Cerebellar cortex (tissue), 1 donor: ENCODE measurements around the gene MED14.

Experiments used
- DNase-seq: peaks from one replicate; pipeline ENCODE4 v3.0.0-alpha.2; 2015; ENCODE audit warnings: low spot score

The MED14 gene

GRCh38 chrX:40729598-40730584 lies 5.5 kb downstream of the MED14 start:
- no peak for DNase-seq

- no peak for DNase-seq
Measured at GRCh38 chrX:40727581-40728252, 7.6 kb downstream of the MED14 start.

DNA sequence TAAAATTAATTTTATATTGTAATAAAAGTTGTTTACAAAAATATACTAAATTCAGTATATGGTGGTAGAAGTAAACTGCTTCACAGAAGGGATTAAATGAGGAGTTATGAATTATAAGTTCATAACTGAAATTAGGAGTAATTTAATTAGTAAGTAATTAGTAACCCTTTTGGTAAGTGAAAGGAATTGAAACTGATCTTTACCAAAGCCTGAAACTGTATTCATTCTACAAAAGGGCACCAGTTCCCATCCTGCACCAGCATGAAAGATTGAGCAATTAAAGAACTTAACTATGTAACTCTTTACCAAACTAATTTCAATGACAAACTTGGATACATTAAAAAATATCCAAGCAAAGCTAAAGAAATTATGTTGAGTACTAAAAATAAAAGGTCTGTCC lies 8.2 kb downstream of the MED14 start:
- DNase-seq = no peak

DNA sequence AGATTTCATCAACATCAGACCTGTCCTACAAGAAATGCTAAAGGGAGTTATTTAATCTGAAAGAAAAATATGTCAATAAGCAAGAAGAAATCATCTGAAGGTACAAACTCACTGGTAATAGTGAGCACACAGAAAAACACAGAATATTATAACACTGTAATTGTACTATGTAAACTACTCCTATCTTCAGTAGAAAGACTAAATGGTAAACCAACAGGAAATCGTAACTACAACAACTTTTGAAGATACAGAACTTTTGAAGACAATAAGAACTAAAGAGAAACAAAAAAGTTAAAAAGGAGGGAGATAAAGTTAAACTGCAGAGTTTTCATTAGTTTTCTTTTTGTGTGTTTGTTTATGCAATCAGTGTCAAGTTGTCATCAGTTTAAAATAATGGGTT lies 12.4 kb downstream of the MED14 start:
- no peak for DNase-seq

DNA sequence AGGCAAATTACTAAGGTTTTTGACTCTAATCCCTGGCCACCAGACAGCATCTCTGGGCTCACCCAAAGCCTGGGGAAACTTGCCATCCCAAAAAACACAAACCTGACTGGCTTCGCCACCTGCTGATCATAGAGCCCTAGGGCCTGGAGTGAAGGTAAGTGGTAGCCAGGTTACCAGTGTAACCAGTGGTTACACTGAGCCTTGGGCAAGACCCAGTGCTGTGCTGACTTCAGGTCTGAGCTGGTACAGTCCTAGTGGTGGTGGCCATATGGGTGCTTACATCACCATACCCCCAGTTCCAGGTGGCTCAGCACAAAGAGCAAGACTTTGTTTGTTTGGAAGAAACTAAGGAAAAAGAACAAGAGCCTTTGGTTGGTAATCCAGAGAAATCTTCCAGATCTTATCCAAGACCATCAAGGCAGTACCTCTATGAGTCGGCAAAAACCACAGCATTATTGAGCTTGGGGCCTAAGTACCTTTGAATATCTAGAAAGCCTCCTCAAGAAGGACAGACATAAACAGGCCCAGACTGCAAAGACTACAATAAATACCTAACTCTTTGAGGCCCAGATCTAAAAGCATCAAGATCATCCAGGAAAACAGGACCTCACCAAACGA lies 13.7 kb downstream of the MED14 start:
- DNase-seq = no peak

DNA sequence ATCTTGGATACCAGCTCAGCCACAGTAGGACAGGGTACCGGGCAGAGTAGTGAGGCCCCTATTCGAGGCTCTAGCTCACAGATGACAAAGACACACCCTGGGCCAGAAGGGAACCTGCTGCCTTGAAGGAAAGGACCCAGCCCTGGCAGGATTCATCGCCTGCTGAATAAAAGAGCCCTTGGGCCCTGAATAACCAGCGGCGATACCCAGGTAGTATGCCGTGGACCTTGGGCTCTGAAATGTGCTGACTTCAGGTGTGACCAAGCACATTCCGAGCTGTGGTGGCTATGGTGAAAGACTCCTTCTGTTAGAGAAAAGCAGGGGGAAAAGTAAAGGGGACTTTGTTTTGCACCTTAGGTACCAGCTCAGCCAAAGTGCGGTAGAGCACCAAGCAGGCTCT lies 14.6 kb downstream of the MED14 start:
- no peak for DNase-seq

GRCh38 chrX:40720339-40720738 lies 15.0 kb downstream of the MED14 start:
- no peak for DNase-seq

DNA sequence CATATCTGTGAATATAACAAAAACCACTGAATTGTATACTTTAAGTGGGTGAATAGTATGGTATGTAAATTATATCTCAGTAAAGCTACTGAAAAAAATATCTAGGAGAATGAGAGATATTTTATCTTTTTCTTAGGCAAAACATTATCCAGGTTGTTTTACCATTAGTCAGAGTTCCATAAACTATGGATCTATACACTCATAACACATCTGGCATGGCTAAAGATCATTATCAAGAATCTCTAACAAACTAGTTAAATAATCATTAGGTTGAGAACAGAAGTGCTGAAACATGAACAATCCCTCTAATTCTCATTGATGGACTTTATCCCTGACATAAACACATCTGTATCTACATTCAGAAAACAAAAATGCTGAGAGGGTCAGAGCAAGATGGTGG lies 15.6 kb downstream of the MED14 start:
- DNase-seq = no peak

GRCh38 chrX:40719218-40719617 lies 16.1 kb downstream of the MED14 start:
- DNase-seq = no peak

- DNase-seq = no peak
Measured at GRCh38 chrX:40709395-40709794, 25.9 kb downstream of the MED14 start.

DNA sequence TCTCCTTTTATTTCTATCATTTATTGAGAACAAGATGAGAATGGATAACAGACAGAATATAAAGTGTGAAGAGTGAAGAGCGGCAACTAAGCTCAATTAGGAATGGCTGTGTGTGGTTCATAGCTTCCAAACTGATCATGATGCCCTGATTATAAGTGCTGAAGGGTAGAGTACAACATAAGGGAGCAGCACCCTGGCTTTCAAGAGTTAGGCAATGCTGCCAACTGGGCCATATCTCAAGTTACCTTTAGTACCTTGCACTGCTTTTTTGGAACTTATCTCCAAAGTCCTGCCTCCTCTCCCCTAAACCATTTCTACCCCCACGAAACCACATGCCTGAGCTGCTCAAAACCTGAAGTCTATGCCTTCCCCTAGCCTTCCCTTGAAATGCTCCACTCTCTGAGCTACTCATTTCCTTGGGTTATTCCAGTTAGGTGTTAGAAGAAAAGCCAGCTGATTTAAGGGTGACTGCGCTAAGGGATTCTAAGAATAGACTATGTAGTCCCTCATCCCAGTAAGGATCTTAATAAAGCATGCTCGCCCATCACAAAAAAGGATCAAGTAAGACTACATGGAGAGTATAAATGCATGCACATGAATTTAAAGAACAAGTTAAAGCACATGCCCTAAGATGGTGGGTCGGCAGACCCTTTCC lies 29.6 kb downstream of the MED14 start:
- DNase-seq = no peak

DNA sequence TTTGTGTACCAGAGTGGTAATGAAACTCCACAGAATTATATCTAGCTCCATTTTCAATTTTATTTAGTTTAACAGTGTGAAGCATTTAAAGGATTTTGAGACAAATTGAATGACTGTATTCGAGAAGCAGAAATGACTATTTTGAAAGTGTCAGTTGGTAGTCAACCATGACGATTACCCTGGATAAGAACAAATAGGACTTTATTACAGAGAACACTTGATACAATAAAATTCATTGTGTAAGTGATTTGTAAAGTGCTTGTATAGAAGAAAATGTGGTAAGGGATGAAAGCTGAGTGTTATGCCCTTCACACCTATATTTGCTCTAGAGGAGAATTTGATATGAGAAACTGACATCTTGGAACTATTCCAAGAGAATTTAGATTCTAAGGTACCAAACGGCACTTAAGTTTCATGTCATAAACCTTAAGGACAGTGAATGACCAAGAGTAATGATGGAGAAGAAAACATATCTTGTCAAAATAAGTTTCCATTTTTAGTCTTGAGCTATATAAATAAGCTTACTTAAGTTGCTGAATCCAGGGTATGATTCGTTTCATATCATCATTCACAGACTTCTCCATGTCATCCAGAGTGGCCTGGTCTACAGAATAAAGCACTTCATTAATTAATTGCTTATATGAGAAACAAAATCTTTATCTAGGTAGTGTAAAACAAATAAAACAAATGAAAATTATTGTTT lies 34.6 kb downstream of the MED14 start:
- no peak for DNase-seq

- DNase-seq = no peak
Measured at GRCh38 chrX:40698851-40699250, 36.5 kb downstream of the MED14 start.

DNA sequence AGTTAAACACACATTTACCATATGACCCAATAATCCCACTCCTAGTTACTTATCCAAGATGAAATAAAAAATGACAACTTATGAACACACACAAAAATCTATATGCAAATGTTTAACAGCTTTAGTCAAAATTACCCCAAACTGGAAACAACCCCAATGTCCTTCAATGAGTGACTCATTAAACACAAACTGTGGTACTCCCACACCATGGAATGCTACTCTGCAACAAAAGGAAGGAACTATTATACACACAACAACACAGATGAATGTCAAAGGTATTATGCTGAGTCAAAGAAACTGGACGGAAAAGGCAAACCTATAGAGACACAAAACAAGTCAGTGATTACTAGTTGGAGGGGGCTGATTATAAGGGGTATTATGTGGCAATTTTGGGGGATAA lies 40.5 kb downstream of the MED14 start:
- no peak for DNase-seq

GRCh38 chrX:40688929-40689328 lies 46.4 kb downstream of the MED14 start:
- no peak for DNase-seq

GRCh38 chrX:40687169-40687568 lies 48.2 kb downstream of the MED14 start:
- no peak for DNase-seq

DNA sequence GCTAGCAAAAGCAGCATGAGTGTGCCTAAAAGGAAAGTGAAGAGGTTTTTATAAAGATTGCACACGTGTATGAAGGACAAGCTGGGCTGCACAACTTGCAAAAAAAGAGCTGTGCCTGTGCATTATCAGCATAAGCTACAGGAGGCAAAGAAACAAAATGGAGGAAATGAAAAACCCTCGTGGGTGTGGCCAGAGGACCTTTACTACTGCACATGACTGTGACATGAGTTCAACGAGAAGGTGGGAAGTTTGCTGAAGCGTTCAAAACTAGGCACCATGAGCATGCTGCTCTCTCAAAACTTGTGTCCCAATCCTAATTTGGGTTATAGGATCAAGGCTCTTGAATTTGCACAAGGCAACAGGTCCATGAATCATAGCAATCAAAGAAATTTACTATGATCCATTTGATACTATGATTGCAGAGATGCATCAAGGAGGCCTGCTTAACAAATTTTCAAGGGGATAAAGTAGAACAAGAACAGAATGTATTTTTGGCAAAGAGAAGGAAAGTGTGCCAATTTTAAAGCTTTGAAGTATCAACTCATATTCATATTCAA lies 49.9 kb downstream of the MED14 start:
- DNase-seq = no peak

DNA sequence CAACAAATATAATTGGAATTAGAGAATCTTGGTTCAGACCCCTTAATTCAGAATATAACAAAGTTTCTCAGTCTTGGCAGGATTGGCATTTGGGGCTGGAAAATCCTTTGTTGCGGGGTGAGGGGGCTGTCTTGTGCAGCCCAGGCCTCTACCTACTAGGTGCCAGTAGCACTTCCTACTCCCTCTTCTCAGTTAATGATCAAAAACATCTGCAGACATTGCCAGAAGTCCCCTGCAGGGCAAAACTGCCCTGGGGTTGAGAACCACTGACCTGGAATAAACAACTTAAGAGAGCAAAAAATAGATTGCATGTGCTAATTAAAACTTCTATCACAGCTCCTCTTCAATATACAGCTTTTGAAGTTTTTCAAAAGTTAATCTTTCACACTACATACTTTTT lies 51.2 kb downstream of the MED14 start:
- no peak for DNase-seq

DNA sequence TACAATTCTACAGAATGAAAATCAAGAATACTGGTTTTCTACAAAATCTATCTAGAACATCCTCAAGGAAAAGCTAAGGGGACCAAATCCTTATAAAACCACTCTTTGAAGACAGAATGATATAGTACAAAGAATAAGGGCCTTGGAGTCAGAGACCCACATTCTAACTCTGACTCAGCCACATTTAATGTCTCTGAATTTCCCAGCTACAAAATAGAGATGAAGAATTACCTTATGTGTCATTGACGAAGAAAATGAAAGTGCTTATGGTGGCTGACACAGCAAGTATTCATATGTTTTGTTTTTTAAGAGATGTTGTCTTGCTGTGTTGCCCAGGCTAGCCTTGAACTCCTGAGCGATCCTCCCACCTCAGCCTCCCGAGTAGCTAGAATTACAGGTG lies 52.1 kb downstream of the MED14 start:
- no peak for DNase-seq

GRCh38 chrX:40671126-40671525 lies 64.2 kb downstream of the MED14 start:
- DNase-seq = no peak

- no peak for DNase-seq
Measured at GRCh38 chrX:40663880-40664630, 71.3 kb downstream of the MED14 start.
